CD14-positive monocyte (primary cell): ENCODE results near the gene DOCK1. TPM values are rescaled to one million over a fixed set of nuclear protein-coding genes. Genes with fewer than 3 reads are reported as not detected.

Experiments used
- DNase-seq, 3 donors: peaks; one replicate each; pipeline ENCODE4 v3.0.0-alpha.2; 2011 to 2022
- H2AFZ ChIP-seq: 2 replicates; pipeline ENCODE4 v1.6.0; 2012; ENCODE audit warnings: mild to moderate bottlenecking, low read depth, low read length, inconsistent platforms; ENCODE audit not compliant: insufficient read depth, poor library complexity, severe bottlenecking
- H3K27ac ChIP-seq, 2 donors: 1 replicate in 1 of 2; 2 replicates in 1 of 2; pipeline ENCODE4 v1.5.1; 2012 to 2013; ENCODE audit warnings: low read length in 2 of 2, control low read depth in 1 of 2, inconsistent platforms in 1 of 2, low read depth in 1 of 2, mild to moderate bottlenecking in 1 of 2
- H3K27me3 ChIP-seq, 2 donors: one replicate each; pipeline versions ENCODE4 v1.6.0 to v1.6.1; 2011 to 2013; ENCODE audit warnings: low read length in 2 of 2; ENCODE audit not compliant: control insufficient read depth in 2 of 2, insufficient read depth in 2 of 2
- H3K36me3 ChIP-seq, 2 donors: replicated peaks in 1 of 2; 1 replicate in 1 of 2; 2 replicates in 1 of 2; pipeline versions ENCODE4 v1.5.1 to v1.6.1; 2012 to 2013; ENCODE audit warnings: low read length in 2 of 2, control low read depth in 1 of 2, inconsistent platforms in 1 of 2, mild to moderate bottlenecking in 1 of 2; ENCODE audit not compliant: insufficient read depth in 2 of 2, control insufficient read depth in 1 of 2
- H3K4me1 ChIP-seq, 2 donors: 1 replicate in 1 of 2; 2 replicates in 1 of 2; pipeline versions ENCODE4 v1.5.1 to v1.6.1; 2012 to 2013; ENCODE audit warnings: low read length in 2 of 2, control low read depth in 1 of 2, inconsistent platforms in 1 of 2, mild to moderate bottlenecking in 1 of 2, moderate library complexity in 1 of 2; ENCODE audit not compliant: insufficient read depth in 2 of 2, control insufficient read depth in 1 of 2
- H3K4me2 ChIP-seq: replicated peaks from 2 replicates; pipeline ENCODE3; 2012; ENCODE audit warnings: low read length, moderate library complexity, mild to moderate bottlenecking; ENCODE audit not compliant: poor library complexity, severe bottlenecking; ENCODE audit errors: extremely low read depth
- H3K4me3 ChIP-seq, 3 experiments: fragments of 200-600 bp in 1 of 3; sonication (generic) in 1 of 3; replicated peaks in 1 of 3; 1 replicate in 2 of 3; 2 replicates in 1 of 3; pipeline ENCODE4 v1.5.1; 2011 to 2013; ENCODE audit warnings: low read length in 3 of 3, mild to moderate bottlenecking in 3 of 3, control low read depth in 2 of 3, low read depth in 2 of 3, inconsistent platforms in 1 of 3, moderate library complexity in 1 of 3
- H3K79me2 ChIP-seq: 2 replicates; pipeline ENCODE4 v1.6.0; 2012; ENCODE audit warnings: mild to moderate bottlenecking, control low read depth, inconsistent platforms, low read length, moderate library complexity; ENCODE audit not compliant: insufficient read depth
- H3K9ac ChIP-seq: 2 replicates; pipeline ENCODE4 v1.6.0; 2017; ENCODE audit warnings: low read length, mild to moderate bottlenecking; ENCODE audit not compliant: insufficient read depth, poor library complexity, severe bottlenecking
- H3K9me3 ChIP-seq, 2 donors: replicated peaks in 1 of 2; 1 replicate in 1 of 2; 2 replicates in 1 of 2; pipeline versions ENCODE4 v1.5.1 to v1.6.1; 2012 to 2013; ENCODE audit warnings: low read length in 2 of 2, control low read depth in 1 of 2; ENCODE audit not compliant: control insufficient read depth in 1 of 2, insufficient read depth in 1 of 2
- H4K20me1 ChIP-seq: 2 replicates; pipeline ENCODE4 v1.6.0; 2012; ENCODE audit warnings: mild to moderate bottlenecking, low read length, control low read depth, moderate library complexity; ENCODE audit not compliant: insufficient read depth
- H3K27ac Mint-ChIP-seq, 7 donors: one replicate each; pipeline ENCODE4 v1.8.0; 2020; ENCODE audit warnings: mild to moderate bottlenecking in 7 of 7, mixed read lengths in 7 of 7, moderate library complexity in 6 of 7, inconsistent platforms in 2 of 7
- H3K27me3 Mint-ChIP-seq, 3 donors: one replicate each; pipeline ENCODE4 v1.8.0; 2021 to 2022; ENCODE audit warnings: low read depth in 3 of 3, mild to moderate bottlenecking in 3 of 3, mixed read lengths in 3 of 3, moderate library complexity in 3 of 3, inconsistent platforms in 1 of 3
- H3K36me3 Mint-ChIP-seq, 2 donors: one replicate each; pipeline ENCODE4 v1.8.0; 2020; ENCODE audit warnings: mixed read lengths in 2 of 2, inconsistent platforms in 1 of 2, mild to moderate bottlenecking in 1 of 2
- H3K4me1 Mint-ChIP-seq: one replicate; pipeline ENCODE4 v1.8.0; 2020; ENCODE audit warnings: mild to moderate bottlenecking, mixed read lengths
- H3K4me3 Mint-ChIP-seq, 2 donors: one replicate each; pipeline ENCODE4 v1.8.0; 2020; ENCODE audit warnings: mild to moderate bottlenecking in 2 of 2, mixed read lengths in 2 of 2, moderate library complexity in 1 of 2
- H3K9me3 Mint-ChIP-seq, 7 donors: one replicate each; pipeline ENCODE4 v1.8.0; 2020 to 2022; ENCODE audit warnings: mixed read lengths in 7 of 7, mild to moderate bottlenecking in 6 of 7, moderate library complexity in 6 of 7, inconsistent platforms in 2 of 7
- WGBS: methylation state at CpG from one replicate; pipeline ENCODE4 v1.1.5; 2013; ENCODE audit warnings: missing lambda C conversion rate; ENCODE audit not compliant: insufficient coverage; 5-methylcytosine and 5-hydroxymethylcytosine counted together
- intact Hi-C, 2 donors: fragments of 100-400 bp; cut with micrococcal nuclease; formaldehyde crosslinking; loops; one replicate each; pipeline versions ENCODE4 v1.15.0 to v1.15.1; 2023
- polyA plus RNA-seq, 3 donors: library from polyadenylated mRNA; depleted of rRNA in 1 of 3; unstranded in 2 of 3; stranded (reverse) in 1 of 3; fragments of 300-500 nt in 2 of 3; fragments of >200 nt in 1 of 3; fragmentation: Illumina TruSeq in 2 of 3; gene quantifications; 1 replicate in 2 of 3; 2 replicates in 1 of 3; pipeline ENCODE4 v1.2.3, GENCODE V29; 2012 to 2021
- TF ChIP-seq, protein P1 (sequence below): fragments of 200-600 bp; IDR thresholded peaks from one replicate; pipeline ENCODE4 v1.8.0; 2022; ENCODE audit warnings: antibody characterized with exemption, mild to moderate bottlenecking

Gene DOCK1
- polyA plus RNA-seq, 3 donors: 0.31 to 0.35 TPM; not detected in 1

GRCh38 chr10:127036987-127037386 is 131.8 kb downstream of the DOCK1 start:
- no peaks in the 10 kb centered on the region for H3K4me1 Mint-ChIP-seq
- H3K27me3 Mint-ChIP-seq: peaks cover 0 to 5% (median 0%) of the 10 kb centered on the region in 3 donors
- no peaks in the 10 kb centered on the region for H3K36me3 ChIP-seq
- no CpG with 5 or more reads among the region's 4 CpGs for WGBS
- H3K27me3 ChIP-seq: no peaks in the 10 kb centered on the region
- no peaks in the 10 kb centered on the region for H4K20me1 ChIP-seq
- no peak overlapping the region for H3K27ac Mint-ChIP-seq
- no peak overlapping the region for H3K4me2 ChIP-seq
- intact Hi-C loops: no loop called here
- H3K9me3 Mint-ChIP-seq: peaks cover 0 to 2% (median 0%) of the 10 kb centered on the region in 7 donors
- no peaks in the 10 kb centered on the region for H3K79me2 ChIP-seq
- DNase-seq: no peak
- H3K36me3 Mint-ChIP-seq: no peaks in the 10 kb centered on the region
- no peak overlapping the region for H3K9ac ChIP-seq
- no peaks in the 10 kb centered on the region for H3K9me3 ChIP-seq
- no peaks in the 10 kb centered on the region for H3K4me1 ChIP-seq
- no peak overlapping the region for H2AFZ ChIP-seq
- TF ChIP-seq, protein P1, sequence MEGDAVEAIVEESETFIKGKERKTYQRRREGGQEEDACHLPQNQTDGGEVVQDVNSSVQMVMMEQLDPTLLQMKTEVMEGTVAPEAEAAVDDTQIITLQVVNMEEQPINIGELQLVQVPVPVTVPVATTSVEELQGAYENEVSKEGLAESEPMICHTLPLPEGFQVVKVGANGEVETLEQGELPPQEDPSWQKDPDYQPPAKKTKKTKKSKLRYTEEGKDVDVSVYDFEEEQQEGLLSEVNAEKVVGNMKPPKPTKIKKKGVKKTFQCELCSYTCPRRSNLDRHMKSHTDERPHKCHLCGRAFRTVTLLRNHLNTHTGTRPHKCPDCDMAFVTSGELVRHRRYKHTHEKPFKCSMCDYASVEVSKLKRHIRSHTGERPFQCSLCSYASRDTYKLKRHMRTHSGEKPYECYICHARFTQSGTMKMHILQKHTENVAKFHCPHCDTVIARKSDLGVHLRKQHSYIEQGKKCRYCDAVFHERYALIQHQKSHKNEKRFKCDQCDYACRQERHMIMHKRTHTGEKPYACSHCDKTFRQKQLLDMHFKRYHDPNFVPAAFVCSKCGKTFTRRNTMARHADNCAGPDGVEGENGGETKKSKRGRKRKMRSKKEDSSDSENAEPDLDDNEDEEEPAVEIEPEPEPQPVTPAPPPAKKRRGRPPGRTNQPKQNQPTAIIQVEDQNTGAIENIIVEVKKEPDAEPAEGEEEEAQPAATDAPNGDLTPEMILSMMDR: no peak
- H3K4me3 Mint-ChIP-seq: no peak overlapping the region
- no peak overlapping the region for H3K4me3 ChIP-seq
- H3K27ac ChIP-seq: no peak overlapping the region

- Histone ChIP-seq H3K9ac (no peak overlapping the region), H3K36me3 (no peaks in the 10 kb centered on the region), H2AFZ (no peak overlapping the region), H3K79me2 (no peaks in the 10 kb centered on the region), H3K9me3 (no peaks in the 10 kb centered on the region), H3K27me3 (no peaks in the 10 kb centered on the region), H3K4me1 (no peaks in the 10 kb centered on the region), H4K20me1 (no peaks in the 10 kb centered on the region), H3K4me3 (no peak overlapping the region), H3K4me2 (no peak overlapping the region), H3K27ac (no peak overlapping the region)
- no peak overlapping the region for H3K4me3 Mint-ChIP-seq
- intact Hi-C loops: no loop called here
- peaks cover 0 to 1% (median 0%) of the 10 kb centered on the region in 3 donors for H3K27me3 Mint-ChIP-seq
- WGBS: 95% methylated on average over 5 of the region's 8 CpGs
- no peak for DNase-seq
- H3K9me3 Mint-ChIP-seq: peaks cover 0 to 2% (median 0%) of the 10 kb centered on the region in 7 donors
- TF ChIP-seq, protein P1: no peak
- no peaks in the 10 kb centered on the region for H3K36me3 Mint-ChIP-seq
- H3K4me1 Mint-ChIP-seq: no peaks in the 10 kb centered on the region
- H3K27ac Mint-ChIP-seq: no peak overlapping the region
These were observed 134.2 kb downstream of the DOCK1 start for GRCh38 chr10:127039435-127039834.
